Esophagus muscularis mucosa (tissue), 4 donors: ENCODE data around the gene DSTN. TPM values are rescaled to one million over a fixed set of nuclear protein-coding genes. Genes with fewer than 3 reads are reported as not detected.

ENCODE experiments used
- DNase-seq: peaks from one replicate; pipeline ENCODE4 v3.0.0-alpha.2; 2017; ENCODE audit errors: extremely low spot score
- H3K27ac ChIP-seq, 4 donors: fragments of 200-600 bp; sonication (generic); replicated peaks in 1 of 4; 1 replicate in 3 of 4; 2 replicates in 1 of 4; pipeline ENCODE4 v1.5.1; 2016 to 2019; ENCODE audit warnings: mild to moderate bottlenecking in 1 of 4
- H3K27me3 ChIP-seq, 4 donors: fragments of 200-600 bp; sonication (generic); one replicate each; pipeline versions ENCODE4 v1.5.1 to v1.6.0; 2016 to 2019
- H3K36me3 ChIP-seq, 4 donors: fragments of 200-600 bp; sonication (generic); one replicate each; pipeline ENCODE4 v1.5.1; 2016 to 2019
- H3K4me1 ChIP-seq, 4 donors: fragments of 200-600 bp; sonication (generic); one replicate each; pipeline ENCODE4 v1.5.1; 2016 to 2019
- H3K4me3 ChIP-seq, 4 donors: fragments of 200-600 bp; sonication (generic); 1 replicate in 2 of 4; 2 replicates in 2 of 4; pipeline ENCODE4 v1.5.1; 2016 to 2019; ENCODE audit warnings: mild to moderate bottlenecking in 4 of 4, moderate library complexity in 1 of 4
- H3K9me3 ChIP-seq, 4 donors: fragments of 200-600 bp; sonication (generic); 1 replicate in 3 of 4; 2 replicates in 1 of 4; pipeline ENCODE4 v1.5.1; 2016 to 2019
- CTCF ChIP-seq, 3 experiments: fragments of 200-600 bp in 2 of 3; fragments of 450-650 bp in 1 of 3; sonication (generic) in 2 of 3; IDR thresholded peaks; one replicate each; pipeline ENCODE4 v1.5.1; 2017 to 2019; ENCODE audit warnings: antibody characterized with exemption in 3 of 3, mild to moderate bottlenecking in 2 of 3, moderate library complexity in 1 of 3
- EP300 ChIP-seq: sonication (generic); formaldehyde crosslinking; IDR thresholded peaks from one replicate; pipeline ENCODE4 v1.6.1; 2017; ENCODE audit warnings: antibody characterized with exemption
- POLR2A ChIP-seq: fragments of 450-650 bp; IDR thresholded peaks from one replicate; pipeline ENCODE4 v1.6.1; 2017; ENCODE audit warnings: antibody characterized with exemption, moderate library complexity, mild to moderate bottlenecking, low read depth
- POLR2AphosphoS5 ChIP-seq, 2 donors: sonication (generic); formaldehyde crosslinking; IDR thresholded peaks; one replicate each; pipeline ENCODE4 v1.6.1; 2017; ENCODE audit warnings: antibody characterized with exemption in 2 of 2
- WGBS: methylation state at CpG from one replicate; pipeline ENCODE4 v1.1.5; 2018; 5-methylcytosine and 5-hydroxymethylcytosine counted together
- intact Hi-C: fragments of 100-400 bp; cut with DNase I; formaldehyde crosslinking; loops from one replicate; pipeline ENCODE4 v1.15.1; 2023
- total RNA-seq, 4 donors: library from RNA; depleted of rRNA; stranded (reverse); fragments of >200 nt; gene quantifications; one replicate each; pipeline versions ENCODE4 v1.1.0 to v1.2.1, GENCODE V29; 2016

DSTN gene
- total RNA-seq, 4 donors from 2014 or later: 2,370 to 3,630 (median 3,339) TPM

GRCh38 chr20:17579369-17580039, 9.6 kb downstream of the DSTN start:
- Histone ChIP-seq H3K27me3 (no peaks in the 10 kb centered on the region), H3K4me3 (peak overlapping the region; percentile 6 to 99 (median 60)), H3K27ac (peak overlapping the region; percentile 62 to 100 (median 97)), H3K4me1 (peaks cover 50 to 99% (median 90%) of the 10 kb centered on the region in 4 donors), H3K9me3 (no peaks in the 10 kb centered on the region), H3K36me3 (peaks cover 0 to 10% (median 4%) of the 10 kb centered on the region in 4 donors)
- TF ChIP-seq POLR2AphosphoS5 (IDR thresholded peaks at IDR 0.05) (peak in 1 of 2 donors; percentile 38), CTCF (IDR thresholded peaks at IDR 0.05) (no peak), EP300 (no peak)
- WGBS: 71% methylated on average over 3 of the region's 4 CpGs
- DNase-seq: no peak
- intact Hi-C loops: loop anchor here (5.0 kb wide), 1 partner anchor 33 kb away; no protein-coding TSS in a partner anchor

- Histone ChIP-seq H3K4me1 (peaks cover 62 to 100% (median 92%) of the 10 kb centered on the region in 4 donors), H3K4me3 (peak overlapping the region in 3 of 4 donors; percentile 8 to 92 (median 30))
These were observed 11.0 kb downstream of the DSTN start for GRCh38 chr20:17580895-17581294.

GRCh38 chr20:17583126-17583525, 13.3 kb downstream of the DSTN start:
- H3K4me3 ChIP-seq: peak overlapping the region in 1 of 4 donors; percentile 16
- H3K27ac ChIP-seq: peak overlapping the region; percentile 40 to 100 (median 88)
- peaks cover 0 to 7% (median 0%) of the 10 kb centered on the region in 4 donors for H3K36me3 ChIP-seq
- WGBS: 68% methylated on average over 3 of the region's 3 CpGs
- no peaks in the 10 kb centered on the region for H3K27me3 ChIP-seq
- no peak for TF ChIP-seq CTCF (IDR thresholded peaks at IDR 0.05)
- no peak for TF ChIP-seq EP300
- no peak for TF ChIP-seq POLR2A
- TF ChIP-seq POLR2AphosphoS5 (IDR thresholded peaks at IDR 0.05): peak in 1 of 2 donors; percentile 41
- no peak for DNase-seq
- H3K9me3 ChIP-seq: no peaks in the 10 kb centered on the region
- intact Hi-C loops: no loop called here
- peaks cover 54 to 100% (median 93%) of the 10 kb centered on the region in 4 donors for H3K4me1 ChIP-seq

More at GRCh38 chr20:17580895-17581294, 11.0 kb downstream of the DSTN start:
- no peaks in the 10 kb centered on the region for H3K9me3 ChIP-seq
- no peak for DNase-seq
- no peaks in the 10 kb centered on the region for H3K27me3 ChIP-seq
- intact Hi-C loops: no loop called here
- H3K27ac ChIP-seq: peak overlapping the region; percentile 46 to 100 (median 79)
- TF ChIP-seq CTCF (IDR thresholded peaks at IDR 0.05): no peak
- no peak for TF ChIP-seq POLR2A
- TF ChIP-seq EP300: no peak
- TF ChIP-seq POLR2AphosphoS5 (IDR thresholded peaks at IDR 0.05): no peak
- WGBS: 65% methylated on average over 2 of the region's 2 CpGs
- H3K36me3 ChIP-seq: peaks cover 0 to 10% (median 0%) of the 10 kb centered on the region in 4 donors

GRCh38 chr20:17584689-17585088, 14.8 kb downstream of the DSTN start:
- peak overlapping the region; percentile 15 to 100 (median 82) for H3K27ac ChIP-seq
- peaks cover 0 to 4% (median 0%) of the 10 kb centered on the region in 4 donors for H3K36me3 ChIP-seq
- H3K9me3 ChIP-seq: no peaks in the 10 kb centered on the region
- H3K4me3 ChIP-seq: peak overlapping the region in 1 of 4 donors; percentile 19
- DNase-seq: no peak
- H3K4me1 ChIP-seq: peaks cover 54 to 100% (median 90%) of the 10 kb centered on the region in 4 donors
- intact Hi-C loops: no loop called here
- H3K27me3 ChIP-seq: no peaks in the 10 kb centered on the region
- TF ChIP-seq EP300 (no peak), POLR2AphosphoS5 (IDR thresholded peaks at IDR 0.05) (no peak), CTCF (IDR thresholded peaks at IDR 0.05) (no peak), POLR2A (no peak)
